DND-41 (cell line): Measurements from ENCODE around the gene GNPNAT1.

Source experiments
- CTCF ChIP-seq: IDR thresholded peaks from 2 replicates; pipeline ENCODE4 v1.5.1; 2012; ENCODE audit warnings: borderline replicate concordance, low read length, moderate library complexity, mild to moderate bottlenecking; ENCODE audit not compliant: poor library complexity, severe bottlenecking; ENCODE audit errors: extremely low read depth
- EZH2 ChIP-seq: IDR thresholded peaks from 3 replicates; pipeline ENCODE4 v1.6.1; 2012; ENCODE audit warnings: borderline replicate concordance, low read depth, mild to moderate bottlenecking, moderate library complexity, low read length, inconsistent platforms; ENCODE audit not compliant: severe bottlenecking

GRCh38 chr14:52735921-52736489 is 55.4 kb downstream of the GNPNAT1 start:
- TF ChIP-seq CTCF (no peak), EZH2 (no peak)
